ENCODE results near the gene GBP3.
"Not testable (repeated sequence)": the region's sequence is repeated elsewhere in the genome, so short reads cannot be mapped to it uniquely, and the experiment has no call there.

Gene GBP3

DNA sequence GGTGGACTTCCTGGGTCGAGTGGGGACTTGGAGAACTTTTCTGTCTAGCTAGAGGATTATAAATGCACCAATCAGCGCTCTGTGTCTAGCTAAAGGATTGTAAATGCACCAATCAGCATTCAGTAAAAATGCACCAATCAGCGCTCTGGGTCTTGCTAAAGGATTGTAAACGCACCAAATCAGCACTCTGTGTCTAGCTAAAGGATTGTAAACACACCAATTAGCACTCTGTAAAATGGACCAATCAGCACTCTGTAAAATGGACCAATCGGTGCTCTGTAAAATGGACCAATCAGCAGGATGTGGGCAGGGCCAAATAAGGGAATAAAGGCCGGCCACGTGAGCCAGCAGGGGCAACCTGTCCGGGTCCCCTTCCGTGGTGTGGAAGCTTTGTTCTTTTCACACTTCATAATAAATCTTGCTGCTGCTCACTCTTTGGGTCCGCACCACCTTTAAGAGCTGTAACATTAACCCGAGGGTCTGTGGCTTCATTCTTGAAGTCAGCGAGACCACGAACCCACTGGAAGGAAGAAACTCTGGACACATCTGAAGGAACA, 48.0 kb downstream of the GBP3 start:
- DNase-seq = not testable (repeated sequence)

DNA sequence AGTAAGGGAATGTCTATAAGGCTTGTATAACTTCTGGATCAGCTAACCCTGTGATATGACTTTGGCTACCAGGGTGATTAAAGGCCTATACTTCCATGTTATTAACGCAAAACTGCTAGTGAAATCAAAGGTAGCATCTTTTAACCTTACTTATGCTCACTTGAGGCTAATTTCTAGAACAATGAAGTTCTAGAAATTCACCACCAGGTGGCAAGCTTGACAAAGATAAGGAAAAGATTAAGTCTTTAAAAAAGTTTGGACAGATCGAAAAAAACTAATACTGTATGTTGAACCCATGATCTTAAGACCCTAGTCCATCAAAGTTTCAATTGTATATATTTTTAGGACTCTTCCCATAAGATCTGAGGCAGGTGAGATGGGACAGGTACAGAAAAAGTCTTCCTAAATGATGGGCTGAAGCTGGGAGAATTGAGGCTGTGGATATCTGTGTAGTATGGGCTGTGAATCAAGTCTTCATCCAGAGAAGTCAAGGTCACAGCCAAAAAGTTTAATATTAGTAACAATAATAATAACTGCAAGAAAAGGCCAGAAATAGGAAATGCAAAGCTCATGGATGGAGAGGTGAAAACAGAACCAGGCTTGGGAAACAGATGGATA, 49.0 kb downstream of the GBP3 start:
- DNase-seq = peak; percentile 80

DNA sequence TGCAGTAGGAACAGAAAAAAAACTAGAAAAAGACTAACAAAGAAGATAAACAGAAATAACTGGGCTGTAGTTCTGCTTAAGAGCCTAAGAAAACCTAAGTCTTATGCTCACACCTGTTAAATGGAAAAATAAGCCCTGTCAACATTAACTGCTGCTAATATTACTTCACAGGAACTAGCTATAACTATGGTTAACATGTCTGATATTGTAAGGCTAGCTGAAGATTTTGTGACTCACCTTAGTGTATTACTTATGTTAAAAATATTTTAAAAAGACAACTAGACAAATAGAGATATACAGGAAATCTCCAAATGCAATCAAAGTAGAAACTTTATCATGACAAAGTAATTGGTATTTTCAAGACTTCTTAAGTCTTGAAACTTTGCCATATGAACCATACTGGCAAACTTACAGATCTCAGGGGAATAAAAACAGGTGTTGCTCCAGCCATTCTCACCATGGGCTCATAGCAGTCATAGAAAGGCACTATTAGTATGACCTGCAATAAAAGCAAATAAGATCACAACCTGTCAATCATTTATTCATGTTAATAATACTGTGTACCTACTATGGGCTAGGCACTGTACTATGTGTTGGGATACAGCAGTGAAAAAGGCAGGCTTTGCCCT, 60.9 kb downstream of the GBP3 start:
- DNase-seq = no peak

DNA sequence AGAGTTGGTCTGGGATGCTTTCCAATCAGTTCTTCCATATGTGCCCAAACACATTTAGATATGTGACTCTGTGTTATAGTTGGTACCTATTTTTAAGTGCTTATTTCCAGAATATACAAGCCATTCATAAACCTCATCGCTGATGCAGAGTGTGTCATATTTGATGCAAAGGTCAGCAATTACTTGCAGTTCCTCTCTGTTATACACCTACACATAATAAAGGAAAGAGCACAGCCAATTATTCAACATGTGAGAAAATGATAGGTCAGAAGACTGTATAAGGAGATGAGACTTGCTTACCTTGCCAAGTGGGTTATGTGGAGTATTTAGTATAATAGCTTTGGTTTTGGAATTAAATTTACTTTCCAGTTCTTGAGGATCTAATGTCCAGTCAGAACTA, 61.6 kb downstream of the GBP3 start:
- no peak for DNase-seq
